Colonic mucosa (tissue), 4 donors: Measurements from ENCODE around the gene FCN2. TPM values are rescaled to one million over a fixed set of nuclear protein-coding genes. Genes with fewer than 3 reads are reported as not detected.

Experiments
- DNase-seq: peaks from one replicate; pipeline ENCODE4 v3.0.0-alpha.2; 2020
- H3K27ac ChIP-seq: fragments of 200-600 bp; one replicate; pipeline ENCODE4 v1.8.0; 2021
- H3K27me3 ChIP-seq: fragments of 200-600 bp; one replicate; pipeline ENCODE4 v1.8.0; 2021
- H3K36me3 ChIP-seq: fragments of 200-600 bp; one replicate; pipeline ENCODE4 v1.8.0; 2021
- H3K4me1 ChIP-seq: fragments of 200-600 bp; one replicate; pipeline ENCODE4 v1.8.0; 2021; ENCODE audit warnings: mild to moderate bottlenecking
- H3K4me3 ChIP-seq: fragments of 200-600 bp; one replicate; pipeline ENCODE4 v1.8.0; 2021
- H3K9ac ChIP-seq, 2 donors: one replicate each; pipeline ENCODE4 v1.7.0; 2013; ENCODE audit warnings: control low read depth in 2 of 2, low read depth in 2 of 2, low read length in 2 of 2
- H3K9me3 ChIP-seq: fragments of 200-600 bp; one replicate; pipeline ENCODE4 v1.8.0; 2021
- CTCF ChIP-seq: fragments of 200-600 bp; IDR thresholded peaks from one replicate; pipeline ENCODE4 v1.8.0; 2022; ENCODE audit warnings: antibody characterized with exemption, mild to moderate bottlenecking
- intact Hi-C: fragments of 100-400 bp; cut with DNase I; formaldehyde crosslinking; loops from one replicate; pipeline ENCODE4 v1.14.1; 2022
- total RNA-seq, 2 donors: library from RNA; stranded (reverse); fragmentation: NEBNext Ultra II Directional in 1 of 2; extraction: Animal tissue kit (Norgen Biotek cat#: 25700) in 1 of 2; gene quantifications; one replicate each; pipeline ENCODE4 v1.2.1, GENCODE V29; 2021
- donor health status: healthy.
- donor health status: DM: no; HTN: no; CAD: no.
- donor health status: DM: no; HTN: no; CAD: no.

The FCN2 gene
- total RNA-seq, 2 donors from 2014 or later: not detected

- Histone ChIP-seq H3K4me3 (no peak overlapping the region), H3K9me3 (no peaks in the 10 kb centered on the region), H3K4me1 (no peaks in the 10 kb centered on the region), H3K27me3 (no peaks in the 10 kb centered on the region), H3K36me3 (no peaks in the 10 kb centered on the region), H3K27ac (no peak overlapping the region), H3K9ac (no peak overlapping the region)
- intact Hi-C loops: no loop called here
- no peak for DNase-seq
- no peak for TF ChIP-seq CTCF
Measured at GRCh38 chr9:134895908-134896833, 15.6 kb downstream of the FCN2 start.

- Histone ChIP-seq H3K9me3 (no peaks in the 10 kb centered on the region), H3K4me3 (no peak overlapping the region), H3K27ac (no peak overlapping the region), H3K4me1 (no peaks in the 10 kb centered on the region), H3K36me3 (no peaks in the 10 kb centered on the region), H3K9ac (no peak overlapping the region), H3K27me3 (no peaks in the 10 kb centered on the region)
- TF ChIP-seq CTCF: no peak
- DNase-seq: no peak
- intact Hi-C loops: no loop called here
Measured at GRCh38 chr9:134896834-134897583, 16.4 kb downstream of the FCN2 start.

GRCh38 chr9:134897584-134898170 lies 17.1 kb downstream of the FCN2 start:
- Histone ChIP-seq H3K9me3 (no peaks in the 10 kb centered on the region), H3K4me1 (no peaks in the 10 kb centered on the region), H3K4me3 (no peak overlapping the region), H3K27ac (no peak overlapping the region), H3K27me3 (no peaks in the 10 kb centered on the region), H3K36me3 (no peaks in the 10 kb centered on the region), H3K9ac (no peak overlapping the region)
- intact Hi-C loops: no loop called here
- no peak for TF ChIP-seq CTCF
- DNase-seq: no peak

GRCh38 chr9:134898319-134898718 lies 17.7 kb downstream of the FCN2 start:
- no peak for TF ChIP-seq CTCF
- Histone ChIP-seq H3K4me3 (no peak overlapping the region), H3K36me3 (no peaks in the 10 kb centered on the region), H3K27ac (no peak overlapping the region), H3K4me1 (no peaks in the 10 kb centered on the region), H3K9me3 (no peaks in the 10 kb centered on the region), H3K27me3 (no peaks in the 10 kb centered on the region), H3K9ac (no peak overlapping the region)
- no peak for DNase-seq
- intact Hi-C loops: no loop called here

GRCh38 chr9:134899168-134899567 lies 18.6 kb downstream of the FCN2 start:
- no peak for TF ChIP-seq CTCF
- DNase-seq: no peak
- H3K9ac ChIP-seq: no peak overlapping the region
- no peaks in the 10 kb centered on the region for H3K4me1 ChIP-seq
- H3K9me3 ChIP-seq: no peaks in the 10 kb centered on the region
- H3K27me3 ChIP-seq: no peaks in the 10 kb centered on the region
- no peak overlapping the region for H3K27ac ChIP-seq
- no peaks in the 10 kb centered on the region for H3K36me3 ChIP-seq
- intact Hi-C loops: no loop called here
- no peak overlapping the region for H3K4me3 ChIP-seq
